Caco-2 (cell line): ENCODE results near the gene ATP2A1. TPM values are rescaled to one million over a fixed set of nuclear protein-coding genes. Genes with fewer than 3 reads are reported as not detected.

Source experiments
- BruUV-seq: library from RNA; stranded (reverse); fragments of 400-500 nt; replicated peaks from 2 replicates; lab custom pipeline; 2021; lab: Mats Ljungman, UMichigan
- CTCF ChIA-PET: fragments of 300-600 bp; sonication (Branson Sonifier 250); formaldehyde crosslinking; loops from one replicate; lab custom pipeline; 2022; ENCODE audit warnings: antibody characterized with exemption; lab: Charles Lee
- POLR2A ChIA-PET: fragments of 300-600 bp; sonication (Branson Sonifier 250); formaldehyde crosslinking; loops from one replicate; lab custom pipeline; 2022; ENCODE audit warnings: antibody characterized with exemption; lab: Charles Lee
- DNase-seq, 2 experiments: peaks; one replicate each; pipeline versions ENCODE4 v3.0.0 to v3.0.0-alpha.2; 2020 to 2022
- H3K27me3 ChIP-seq: replicated peaks from 2 replicates; pipeline ENCODE4 v1.6.0; 2011; ENCODE audit warnings: low read length; ENCODE audit not compliant: control insufficient read depth, insufficient read depth
- H3K36me3 ChIP-seq: 2 replicates; pipeline ENCODE4 v1.5.1; 2011; ENCODE audit warnings: low read length; ENCODE audit not compliant: control insufficient read depth, insufficient read depth
- H3K4me1 ChIP-seq: fragments of 250-450 bp; sonication (Bioruptor Pico); 2 replicates; pipeline ENCODE4 v1.5.1; 2020; ENCODE audit warnings: mild to moderate bottlenecking
- H3K4me3 ChIP-seq: 2 replicates; pipeline ENCODE4 v1.5.1; 2011; ENCODE audit warnings: low read depth, mild to moderate bottlenecking, control low read depth, low read length
- H3K9me3 ChIP-seq: fragments of 250-450 bp; sonication (Bioruptor Pico); 2 replicates; pipeline ENCODE4 v1.5.1; 2020; ENCODE audit warnings: mild to moderate bottlenecking, moderate library complexity
- H3K27ac Mint-ChIP-seq: one replicate; pipeline ENCODE4 v1.8.0; 2022; ENCODE audit warnings: mixed read lengths; ENCODE audit not compliant: unreplicated experiment
- H3K27me3 Mint-ChIP-seq: one replicate; pipeline ENCODE4 v1.8.0; 2022; ENCODE audit warnings: mixed read lengths; ENCODE audit not compliant: insufficient read depth, unreplicated experiment
- H3K36me3 Mint-ChIP-seq: one replicate; pipeline ENCODE4 v1.8.0; 2022; ENCODE audit warnings: mild to moderate bottlenecking, mixed read lengths; ENCODE audit not compliant: insufficient read depth, unreplicated experiment
- H3K4me1 Mint-ChIP-seq: one replicate; pipeline ENCODE4 v1.8.0; 2022; ENCODE audit warnings: low read depth, mixed read lengths; ENCODE audit not compliant: unreplicated experiment
- H3K4me3 Mint-ChIP-seq: one replicate; pipeline ENCODE4 v1.8.0; 2022; ENCODE audit warnings: mild to moderate bottlenecking, moderate library complexity, mixed read lengths; ENCODE audit not compliant: unreplicated experiment
- H3K9me3 Mint-ChIP-seq: one replicate; pipeline ENCODE4 v1.8.0; 2022; ENCODE audit warnings: mixed read lengths; ENCODE audit not compliant: unreplicated experiment
- intact Hi-C: fragments of 100-400 bp; cut with micrococcal nuclease; formaldehyde crosslinking; loops from one replicate; pipeline ENCODE4 v1.10.0; 2022; ENCODE audit not compliant: unreplicated experiment
- total RNA-seq: library from RNA; stranded (reverse); gene quantifications from 2 replicates; pipeline ENCODE4 v1.2.3, GENCODE V29; 2022
- TF ChIP-seq, protein P1 (sequence below), 2 experiments: fragments of 200-600 bp in 1 of 2; IDR thresholded peaks; 1 replicate in 1 of 2; 2 replicates in 1 of 2; pipeline versions ENCODE4 v1.5.1 to v1.8.0; 2011 to 2022; ENCODE audit warnings: antibody characterized with exemption in 1 of 2, control low read depth in 1 of 2, inconsistent platforms in 1 of 2, low read depth in 1 of 2, low read length in 1 of 2, mild to moderate bottlenecking in 1 of 2, moderate library complexity in 1 of 2; ENCODE audit not compliant: insufficient read depth in 1 of 2, severe bottlenecking in 1 of 2, unreplicated experiment in 1 of 2

Gene ATP2A1
- total RNA-seq, 1 experiment from 2014 or later, result 2.3 TPM

DNA sequence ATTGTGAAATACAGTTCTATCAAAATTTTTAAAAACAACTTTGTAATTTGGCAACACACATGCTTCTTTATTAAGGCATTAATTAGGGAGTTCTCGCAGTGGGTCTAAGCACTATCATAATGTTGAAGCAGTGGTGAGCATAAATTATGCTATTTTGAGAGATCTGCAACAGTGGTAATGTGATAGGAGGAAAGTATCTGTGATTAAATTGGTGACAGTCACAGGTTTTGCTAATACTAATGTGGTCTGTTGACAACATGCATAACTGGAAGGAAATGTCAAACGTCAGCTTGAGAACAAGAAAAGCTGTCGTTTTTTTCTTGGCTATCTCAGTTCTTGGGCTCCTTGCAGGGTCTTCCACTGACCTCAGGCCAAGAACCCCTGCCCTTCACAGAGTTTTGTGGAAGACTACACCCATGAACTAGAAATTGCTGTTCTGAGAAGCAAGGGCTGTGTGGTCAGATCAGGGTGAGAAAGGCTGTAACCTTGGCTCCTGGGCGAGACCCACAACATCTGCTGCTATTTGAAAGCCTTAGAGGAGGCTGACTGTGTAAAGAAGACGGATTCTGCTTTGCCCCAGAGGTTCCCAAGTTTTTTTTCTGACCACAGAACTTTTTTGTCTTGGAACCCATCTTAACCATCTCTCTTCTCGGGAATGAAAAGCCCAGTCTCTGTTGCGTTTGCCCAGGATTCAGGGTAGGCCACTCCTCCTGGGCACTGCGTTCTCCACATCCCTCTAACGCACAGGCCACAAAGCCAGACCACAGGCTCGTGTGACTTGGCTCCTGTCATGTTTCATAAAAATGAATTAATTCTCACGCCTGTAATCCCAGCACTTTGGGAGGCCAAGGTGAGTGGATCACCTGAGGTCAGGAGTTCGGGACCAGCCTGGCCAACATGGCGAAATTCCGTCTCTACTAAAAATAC, 13.9 kb downstream of the ATP2A1 start:
- POLR2A ChIA-PET, result no interaction called here
- Mint-ChIP-seq H3K36me3 (no peaks in the 10 kb centered on the region), H3K27me3 (no peaks in the 10 kb centered on the region), H3K27ac (no peak overlapping the region), H3K4me1 (no peaks in the 10 kb centered on the region), H3K4me3 (no peak overlapping the region), H3K9me3 (no peaks in the 10 kb centered on the region)
- Histone ChIP-seq H3K36me3 (no peaks in the 10 kb centered on the region), H3K4me1 (no peaks in the 10 kb centered on the region), H3K9me3 (no peaks in the 10 kb centered on the region), H3K4me3 (no peak overlapping the region), H3K27me3 (no peaks in the 10 kb centered on the region)
- CTCF ChIA-PET, result interaction anchor here (0.6 kb wide), 1 partner anchor 63 kb away, joined by 3 read pairs; no protein-coding TSS in a partner anchor
- no TSS peak for BruUV-seq
- intact Hi-C loops, result no loop called here
- TF ChIP-seq, protein P1, sequence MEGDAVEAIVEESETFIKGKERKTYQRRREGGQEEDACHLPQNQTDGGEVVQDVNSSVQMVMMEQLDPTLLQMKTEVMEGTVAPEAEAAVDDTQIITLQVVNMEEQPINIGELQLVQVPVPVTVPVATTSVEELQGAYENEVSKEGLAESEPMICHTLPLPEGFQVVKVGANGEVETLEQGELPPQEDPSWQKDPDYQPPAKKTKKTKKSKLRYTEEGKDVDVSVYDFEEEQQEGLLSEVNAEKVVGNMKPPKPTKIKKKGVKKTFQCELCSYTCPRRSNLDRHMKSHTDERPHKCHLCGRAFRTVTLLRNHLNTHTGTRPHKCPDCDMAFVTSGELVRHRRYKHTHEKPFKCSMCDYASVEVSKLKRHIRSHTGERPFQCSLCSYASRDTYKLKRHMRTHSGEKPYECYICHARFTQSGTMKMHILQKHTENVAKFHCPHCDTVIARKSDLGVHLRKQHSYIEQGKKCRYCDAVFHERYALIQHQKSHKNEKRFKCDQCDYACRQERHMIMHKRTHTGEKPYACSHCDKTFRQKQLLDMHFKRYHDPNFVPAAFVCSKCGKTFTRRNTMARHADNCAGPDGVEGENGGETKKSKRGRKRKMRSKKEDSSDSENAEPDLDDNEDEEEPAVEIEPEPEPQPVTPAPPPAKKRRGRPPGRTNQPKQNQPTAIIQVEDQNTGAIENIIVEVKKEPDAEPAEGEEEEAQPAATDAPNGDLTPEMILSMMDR (IDR thresholded peaks at IDR 0.05; ENCODE audit: insufficient read depth in 1 of 2, low read depth in 1 of 2, low read length in 1 of 2, severe bottlenecking in 1 of 2, unreplicated experiment in 1 of 2), result no peak
- DNase-seq, result no peak

DNA sequence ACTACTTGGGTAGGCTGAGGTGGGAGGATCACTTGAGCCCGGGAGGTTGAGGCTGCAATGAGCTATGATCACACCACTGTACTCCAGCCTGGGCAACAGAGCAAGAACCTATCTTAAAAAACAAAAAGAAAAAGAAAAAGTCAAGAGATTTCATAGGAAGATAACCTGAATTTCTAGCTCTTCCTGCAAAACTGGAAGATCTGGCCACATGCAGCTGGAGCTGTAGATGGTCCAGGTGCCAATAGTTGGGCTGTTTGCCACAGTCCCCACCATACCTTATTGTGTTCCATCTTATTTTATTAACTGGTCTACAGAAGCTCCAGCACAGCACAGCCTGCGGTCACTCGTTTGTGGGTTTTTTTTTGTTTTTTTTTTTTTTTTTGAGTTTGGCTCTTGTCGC, 15.0 kb downstream of the ATP2A1 start:
- H3K27me3 ChIP-seq, result no peaks in the 10 kb centered on the region
- ChIA-PET CTCF (no interaction called here), POLR2A (no interaction called here)
- no peak overlapping the region for H3K4me3 Mint-ChIP-seq
- H3K4me3 ChIP-seq, result no peak overlapping the region
- no peaks in the 10 kb centered on the region for H3K9me3 Mint-ChIP-seq
- H3K36me3 Mint-ChIP-seq, result no peaks in the 10 kb centered on the region
- no peaks in the 10 kb centered on the region for H3K9me3 ChIP-seq
- no TSS peak for BruUV-seq
- no peak for DNase-seq
- H3K27me3 Mint-ChIP-seq, result no peaks in the 10 kb centered on the region
- intact Hi-C loops, result no loop called here
- H3K4me1 ChIP-seq, result no peaks in the 10 kb centered on the region
- H3K27ac Mint-ChIP-seq, result no peak overlapping the region
- no peaks in the 10 kb centered on the region for H3K36me3 ChIP-seq
- TF ChIP-seq, protein P1 (IDR thresholded peaks at IDR 0.05; ENCODE audit: insufficient read depth in 1 of 2, low read depth in 1 of 2, low read length in 1 of 2, severe bottlenecking in 1 of 2, unreplicated experiment in 1 of 2), result no peak
- no peaks in the 10 kb centered on the region for H3K4me1 Mint-ChIP-seq

DNA sequence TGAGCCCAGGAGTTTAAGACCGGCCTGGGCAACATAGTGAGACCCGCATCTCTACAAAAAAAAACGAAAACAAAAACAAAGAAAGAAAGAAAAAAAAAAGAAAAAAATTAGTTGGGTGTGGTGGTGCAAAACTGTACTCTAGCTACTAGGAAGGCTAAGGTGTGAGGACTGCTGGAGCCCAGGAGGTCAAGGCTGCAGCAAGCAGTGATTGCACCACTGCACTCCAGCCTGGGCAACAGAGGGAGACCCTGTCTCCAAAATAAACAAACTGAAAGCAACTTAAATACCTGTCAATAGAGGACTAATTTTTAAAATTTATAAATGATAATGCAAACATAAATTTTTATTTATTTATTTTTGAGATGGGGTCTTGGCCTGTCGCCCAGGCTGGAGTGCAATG, 17.3 kb downstream of the ATP2A1 start:
- POLR2A ChIA-PET, result interaction anchor here (0.6 kb wide), 1 partner anchor 1170 kb away, joined by 3 read pairs; the partner anchor contains the start of gene ALDOA
- no peak overlapping the region for H3K4me3 Mint-ChIP-seq

More for the DNA sequence above, 17.3 kb downstream of the ATP2A1 start:
- H3K36me3 ChIP-seq, result no peaks in the 10 kb centered on the region
- no peaks in the 10 kb centered on the region for H3K4me1 ChIP-seq
- intact Hi-C loops, result no loop called here
- Mint-ChIP-seq H3K36me3 (no peaks in the 10 kb centered on the region), H3K27me3 (no peaks in the 10 kb centered on the region), H3K4me1 (no peaks in the 10 kb centered on the region), H3K27ac (no peak overlapping the region), H3K9me3 (no peaks in the 10 kb centered on the region)
- CTCF ChIA-PET, result interaction anchor here (0.6 kb wide), 1 partner anchor 27 kb away, joined by 3 read pairs; no protein-coding TSS in a partner anchor
- TF ChIP-seq, protein P1 (IDR thresholded peaks at IDR 0.05; ENCODE audit: insufficient read depth in 1 of 2, low read depth in 1 of 2, low read length in 1 of 2, severe bottlenecking in 1 of 2, unreplicated experiment in 1 of 2), result no peak
- DNase-seq, result no peak
- no peaks in the 10 kb centered on the region for H3K9me3 ChIP-seq
- BruUV-seq, result no TSS peak
- no peaks in the 10 kb centered on the region for H3K27me3 ChIP-seq
- no peak overlapping the region for H3K4me3 ChIP-seq
